GM18511 (cell line): Measurements from ENCODE around the gene CARD14.

Experiments
- ATAC-seq: cut with Tn5 transposase; IDR thresholded peaks from one replicate; pipeline ENCODE4 v1.9.1; 2021; ENCODE audit warnings: mild to moderate bottlenecking, moderate library complexity; ENCODE audit not compliant: unreplicated experiment

Gene CARD14

DNA sequence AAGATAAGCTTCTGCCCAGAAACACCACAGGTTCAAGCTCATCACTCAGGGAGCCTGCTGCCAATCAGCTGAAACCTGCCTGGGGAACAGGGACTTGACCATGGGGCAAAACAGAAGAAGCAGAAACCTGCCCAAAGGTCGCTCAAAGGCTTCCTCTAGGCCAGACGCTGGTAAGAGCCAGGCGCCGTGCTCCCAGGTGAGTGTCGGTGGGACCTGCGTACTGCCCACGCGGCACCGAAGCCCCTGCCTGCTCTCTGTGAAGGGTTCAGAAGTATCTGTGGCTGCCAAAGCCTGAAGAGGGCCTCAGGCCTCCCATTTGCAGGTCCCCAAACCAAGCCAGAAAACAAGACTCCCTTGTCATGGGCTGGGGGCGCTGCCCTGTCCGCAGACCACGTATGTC lies 39.9 kb downstream of the CARD14 start:
- ATAC-seq: no peak

DNA sequence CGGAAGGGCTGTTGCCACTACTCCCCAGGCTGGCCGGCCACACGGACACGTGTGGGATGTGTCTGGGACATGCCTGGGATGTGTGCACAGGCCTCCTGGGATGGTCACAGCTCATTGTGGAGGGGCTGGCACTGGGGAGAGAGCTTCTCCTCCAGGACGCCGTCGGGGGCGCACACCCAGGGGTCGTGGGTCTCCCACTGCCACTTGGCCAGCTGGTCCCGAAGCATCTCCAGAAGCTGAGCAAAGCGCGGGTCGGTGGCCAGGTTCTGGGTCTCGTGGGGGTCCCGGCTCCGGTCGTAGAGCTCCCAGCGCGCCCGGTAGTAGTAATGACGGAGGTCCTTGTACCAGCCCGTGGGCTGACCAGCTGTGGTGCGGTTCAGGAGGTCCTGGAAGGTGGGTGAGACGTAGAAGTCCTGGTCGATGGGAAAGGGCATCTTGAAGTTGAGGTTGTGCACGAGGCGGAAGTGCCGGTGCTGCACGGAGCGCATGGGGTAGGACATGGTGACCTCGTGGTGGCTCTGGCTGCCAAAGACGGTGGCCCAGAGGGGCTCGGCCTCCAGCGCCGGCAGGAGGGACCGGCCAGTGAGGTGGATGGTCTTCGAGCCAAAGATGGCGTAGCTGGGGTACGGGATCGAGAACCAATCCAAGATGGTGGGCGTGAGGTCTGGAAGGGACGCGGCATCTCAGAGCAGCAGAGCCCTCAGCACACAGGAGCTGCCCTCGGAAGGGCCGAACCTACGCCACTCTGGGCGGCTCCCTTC lies 40.7 kb downstream of the CARD14 start:
- ATAC-seq: no peak

DNA sequence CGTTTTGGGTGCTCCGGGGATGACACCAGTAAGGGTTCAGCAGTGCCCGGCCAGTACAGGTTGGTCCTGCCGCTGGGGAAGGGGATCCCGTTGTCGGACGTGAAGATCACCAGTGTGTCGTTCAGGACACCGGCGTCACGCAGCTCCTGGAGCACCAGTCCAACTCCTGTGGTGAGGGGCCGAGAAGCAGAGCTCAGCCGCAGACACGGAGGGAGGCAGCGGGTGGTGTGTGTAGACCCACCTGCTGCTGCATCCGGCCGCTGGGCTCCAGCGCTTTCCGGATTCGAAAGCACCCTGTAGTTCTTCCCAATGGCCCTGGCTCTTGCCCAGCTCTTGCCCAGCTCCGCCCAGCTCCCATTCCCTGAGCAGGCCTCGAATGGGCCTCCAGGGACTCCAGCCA lies 42.3 kb downstream of the CARD14 start:
- ATAC-seq: no peak

DNA sequence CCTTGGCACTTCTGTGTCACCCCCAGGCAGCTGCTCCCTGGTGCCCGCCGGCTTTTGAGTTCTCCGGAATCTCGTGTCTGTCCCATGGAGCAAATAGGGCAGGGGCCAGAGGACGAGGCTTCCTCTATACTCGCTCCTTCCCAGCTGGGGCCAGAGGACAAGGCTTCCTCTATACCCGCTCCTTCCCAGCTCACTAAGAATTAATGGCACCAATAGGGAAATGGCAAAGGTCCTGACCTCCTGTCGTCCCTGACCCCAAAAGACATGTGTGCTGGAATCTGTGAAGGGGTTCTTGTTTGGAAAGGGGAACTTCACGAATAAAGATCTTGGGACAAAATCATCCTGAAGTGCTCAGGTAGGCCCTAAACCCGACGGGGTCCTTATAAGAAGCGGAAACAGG lies 42.7 kb downstream of the CARD14 start:
- ATAC-seq: no peak

DNA sequence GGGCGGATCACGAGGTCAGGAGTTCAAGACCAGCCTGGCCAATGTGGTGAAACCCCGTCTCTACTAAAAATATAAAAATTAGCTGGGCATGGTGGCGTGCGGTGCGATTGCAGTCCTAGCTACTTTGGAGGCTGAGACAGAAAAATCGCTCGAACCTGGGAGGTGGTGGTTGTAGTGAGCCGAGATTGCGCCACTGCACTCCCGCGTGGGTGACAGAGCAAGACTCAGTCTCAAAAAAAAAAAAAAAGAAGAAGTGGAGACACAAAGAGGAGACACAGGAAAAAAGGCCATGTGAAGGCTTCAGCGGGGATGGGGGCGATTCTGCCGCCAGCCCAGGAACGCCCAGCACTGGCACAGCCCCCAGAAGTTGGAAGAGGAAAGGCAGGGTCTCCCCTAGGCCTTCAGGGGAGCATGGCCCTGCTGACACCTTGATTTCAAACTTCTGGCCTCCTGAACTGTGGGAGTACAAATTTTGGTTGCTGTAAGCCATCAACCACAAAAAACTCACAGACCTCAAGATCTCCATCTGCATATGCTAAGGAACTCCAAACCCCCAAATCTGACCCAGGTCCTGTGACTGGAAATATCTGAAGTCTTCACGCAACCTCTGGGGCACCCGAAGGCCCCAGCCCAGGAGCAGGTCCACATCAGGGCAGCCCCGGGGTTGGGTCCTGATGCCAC lies 43.3 kb downstream of the CARD14 start:
- no peak for ATAC-seq

DNA sequence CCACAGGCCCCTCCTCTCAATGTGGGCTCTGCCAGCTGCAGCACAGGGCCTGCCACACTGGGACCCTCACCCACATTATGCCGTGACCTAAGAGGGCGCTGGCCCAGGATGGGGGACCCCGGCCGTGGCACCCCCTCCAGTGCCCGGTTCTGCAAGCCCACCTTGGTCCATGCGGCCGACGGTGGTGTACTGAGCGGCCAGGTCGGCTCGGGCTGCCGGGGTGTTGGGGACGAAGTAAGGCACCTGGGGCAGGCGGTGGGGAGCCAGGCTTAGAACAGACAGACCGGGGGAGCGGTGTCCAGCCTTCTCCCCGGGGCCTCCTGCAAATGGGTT lies 43.8 kb downstream of the CARD14 start:
- ATAC-seq: no peak

DNA sequence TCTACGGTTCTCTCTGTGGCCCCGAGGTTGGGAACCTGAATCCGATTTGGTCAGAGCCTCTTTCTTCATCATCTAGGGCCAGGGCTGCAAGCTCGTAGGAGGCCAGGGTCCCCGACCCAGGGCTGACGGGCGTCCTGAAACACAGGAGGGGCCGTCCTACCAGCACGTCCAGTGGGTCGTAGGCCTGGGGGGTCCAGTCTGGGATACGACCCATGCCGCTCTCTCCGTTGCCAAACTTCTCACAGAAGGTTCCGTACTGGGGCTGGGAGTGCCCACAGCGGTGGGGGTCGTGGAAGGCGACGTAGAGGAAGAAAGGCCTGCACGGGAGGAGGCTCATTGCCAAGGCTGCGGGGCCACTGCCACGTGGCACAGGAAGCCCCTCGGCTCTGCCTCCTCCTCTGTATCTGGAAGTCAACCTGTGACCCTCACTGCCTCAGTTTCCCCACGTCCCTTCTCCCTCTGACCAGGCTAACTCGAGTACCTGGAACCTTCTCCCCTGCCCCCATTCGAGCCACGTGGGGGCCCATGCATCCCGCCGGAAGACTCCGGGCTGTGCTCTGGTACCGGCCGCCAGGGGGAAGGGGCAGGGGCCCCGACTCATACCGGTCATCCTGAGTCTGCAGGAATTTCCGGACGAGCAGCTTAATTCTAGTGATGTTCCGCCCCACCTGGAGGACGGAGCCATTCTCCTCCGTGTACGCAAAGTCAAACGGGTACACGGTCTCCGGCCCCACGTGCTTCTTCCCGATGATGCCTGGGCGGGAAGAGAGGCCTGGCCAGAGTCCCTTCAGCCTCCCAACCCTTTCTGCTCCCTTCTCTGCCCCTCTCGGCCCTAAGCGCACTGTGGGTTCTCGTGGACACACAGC lies 44.4 kb downstream of the CARD14 start:
- ATAC-seq: no peak

DNA sequence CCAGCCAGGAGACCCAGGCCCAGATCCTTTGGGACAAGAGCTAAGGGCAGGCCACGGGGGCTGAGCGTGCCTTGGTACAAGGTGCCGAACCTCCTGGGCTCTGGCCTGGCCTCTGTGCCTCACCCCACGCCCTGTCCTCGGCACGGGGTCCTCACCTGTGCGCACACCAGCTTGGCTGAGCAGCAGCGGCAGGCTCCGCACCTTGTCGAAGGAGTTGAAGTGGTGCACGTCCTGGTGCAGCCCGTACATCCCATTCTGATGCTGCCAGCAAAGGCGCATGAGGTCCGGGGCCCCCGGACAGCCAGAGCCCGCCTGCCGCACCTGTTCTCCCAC lies 45.0 kb downstream of the CARD14 start:
- no peak for ATAC-seq

DNA sequence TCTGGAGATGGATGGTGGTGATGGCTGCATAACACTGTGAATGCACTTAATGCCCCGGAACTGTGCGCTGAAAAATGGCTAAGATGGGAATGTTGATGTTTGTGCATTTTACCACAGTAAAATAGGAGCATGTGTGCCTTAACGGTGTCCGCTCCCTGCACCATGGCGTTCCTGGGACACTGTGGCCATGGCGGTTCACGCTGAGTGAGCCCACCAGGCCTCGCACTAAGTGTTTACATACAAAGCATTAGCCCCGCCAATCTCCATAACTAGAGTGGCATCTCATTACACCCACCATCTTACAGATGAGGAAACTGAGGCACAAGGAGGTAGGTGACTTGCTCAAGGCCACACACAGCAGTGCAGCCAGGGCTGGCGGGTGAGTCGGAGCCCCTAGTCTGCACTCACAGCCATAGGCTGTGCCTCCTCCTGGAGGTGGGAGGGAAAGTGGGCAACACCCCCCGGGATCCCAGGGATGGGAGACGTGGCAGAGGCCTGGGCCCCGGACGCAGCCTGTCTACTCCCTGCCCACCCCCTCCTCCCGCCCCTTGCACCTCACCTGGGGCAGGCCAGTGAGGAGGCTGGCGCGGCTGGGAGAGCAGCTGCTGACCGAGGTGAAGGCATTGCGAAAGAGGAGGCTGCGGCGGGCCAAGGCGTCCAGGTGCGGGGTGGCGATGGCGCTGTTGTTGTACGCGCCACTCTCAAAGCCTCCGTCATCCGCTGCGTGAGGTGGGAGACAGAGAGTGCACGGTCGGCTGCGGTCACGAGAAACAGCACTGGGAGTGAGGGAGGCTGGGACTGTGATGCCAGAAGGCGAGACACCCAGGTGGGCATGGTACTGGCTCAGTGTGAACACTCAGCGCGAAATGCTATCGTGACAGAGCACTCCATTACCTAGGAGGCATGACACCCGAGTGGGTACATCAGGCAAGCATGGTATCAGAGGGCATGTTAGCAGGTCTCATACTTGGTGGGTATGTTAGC lies 46.9 kb downstream of the CARD14 start:
- no peak for ATAC-seq

DNA sequence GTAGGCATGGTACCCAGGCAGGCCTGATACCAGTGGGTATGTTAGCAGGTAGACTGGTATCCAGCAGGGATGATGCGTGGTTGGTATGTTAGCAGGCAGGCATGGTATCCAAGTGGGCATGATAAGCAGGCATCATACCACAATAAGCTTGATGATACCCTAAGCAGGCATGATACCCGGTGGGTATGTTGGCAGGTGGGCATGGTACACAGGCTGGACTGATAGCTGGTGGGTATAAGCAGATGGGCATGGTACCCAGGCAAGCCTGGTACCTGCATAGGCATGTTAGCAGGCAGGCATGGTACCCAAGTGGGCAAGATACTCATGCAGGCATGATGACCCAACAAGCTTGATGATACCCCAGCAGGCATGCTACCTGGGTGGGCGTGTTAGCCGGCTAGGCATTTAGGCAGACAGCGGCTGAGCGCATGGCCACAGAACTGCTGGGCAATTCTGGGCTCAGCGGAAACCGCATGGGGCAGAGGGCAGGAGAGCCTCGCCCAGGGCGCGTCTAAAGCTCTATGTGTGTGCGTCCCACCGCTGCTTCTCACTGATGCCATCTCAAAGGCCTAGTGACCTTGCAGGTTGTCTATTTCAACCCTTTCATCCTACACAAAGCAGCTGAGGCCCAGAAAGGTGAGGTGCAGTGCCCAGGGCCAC lies 48.0 kb downstream of the CARD14 start:
- ATAC-seq: no peak

DNA sequence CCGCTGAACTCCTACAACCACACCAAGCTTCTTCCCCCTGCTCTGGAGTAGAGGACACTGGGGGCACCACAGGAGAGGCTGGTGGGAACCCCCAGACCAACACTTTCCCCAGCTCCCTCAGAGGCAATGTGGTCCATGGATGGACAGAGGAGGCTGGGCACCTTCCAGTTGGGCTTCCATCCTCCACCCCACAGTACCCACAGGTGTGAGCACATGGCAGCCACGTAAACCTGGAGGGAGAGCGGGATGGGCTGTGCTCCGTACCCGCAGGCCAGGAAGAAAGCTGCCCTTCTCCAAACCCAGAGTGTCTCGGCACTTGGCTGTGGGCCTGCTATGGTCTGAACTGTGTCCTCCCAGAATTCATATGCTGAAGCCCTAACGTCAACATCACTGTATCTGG lies 48.6 kb downstream of the CARD14 start:
- no peak for ATAC-seq

DNA sequence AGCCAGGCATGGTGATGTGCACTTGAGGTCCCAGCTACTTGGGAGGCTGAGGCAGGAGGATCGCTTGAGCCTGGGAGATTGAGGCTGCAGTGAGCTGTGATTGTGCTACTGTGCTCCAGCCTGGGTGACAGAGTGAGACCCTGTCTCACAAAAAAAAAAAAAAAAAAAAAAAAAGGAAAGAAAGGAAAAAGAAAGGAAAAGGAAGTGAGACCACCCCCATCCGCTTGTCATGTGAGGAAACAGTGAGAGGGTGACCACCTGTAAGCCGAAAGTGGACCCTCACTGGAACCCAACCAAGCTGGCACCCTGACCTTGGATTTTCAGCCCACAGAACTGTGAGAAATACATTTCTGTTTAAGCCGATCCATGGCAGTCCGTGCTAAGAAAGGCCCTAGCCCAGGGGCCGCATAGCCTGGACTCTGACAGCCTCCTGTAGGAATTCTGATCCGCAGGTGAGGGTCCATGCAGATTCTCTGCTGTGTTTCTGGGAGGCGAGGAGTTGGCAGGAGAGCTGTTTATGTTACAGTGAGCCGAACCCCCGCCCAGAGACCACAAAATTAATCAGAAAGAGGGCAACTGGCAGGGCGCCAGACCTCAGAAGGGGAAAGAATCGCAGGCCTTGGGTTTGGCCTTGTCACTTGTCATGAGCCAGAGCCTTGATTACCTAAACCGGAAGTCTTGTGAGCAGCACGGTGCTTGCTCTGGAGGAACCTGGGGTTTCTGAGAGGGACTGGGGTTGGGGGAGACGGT lies 49.4 kb downstream of the CARD14 start:
- ATAC-seq: peak; percentile 73

DNA sequence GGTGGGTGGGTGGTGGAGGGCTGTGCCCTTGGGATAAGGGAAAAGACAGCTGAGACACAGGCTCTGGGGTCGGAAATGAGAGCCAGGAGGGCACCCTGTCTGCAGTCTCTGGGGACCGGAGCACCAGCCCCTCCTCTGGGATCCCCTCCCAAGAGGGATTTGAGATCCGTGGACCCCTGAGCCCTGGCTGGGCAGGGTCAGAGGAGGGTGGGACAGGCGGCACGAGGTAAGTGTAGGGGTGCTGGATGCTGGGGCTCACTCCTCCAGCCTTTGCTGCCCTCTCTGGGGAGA lies 49.9 kb downstream of the CARD14 start:
- peak; percentile 40 for ATAC-seq

DNA sequence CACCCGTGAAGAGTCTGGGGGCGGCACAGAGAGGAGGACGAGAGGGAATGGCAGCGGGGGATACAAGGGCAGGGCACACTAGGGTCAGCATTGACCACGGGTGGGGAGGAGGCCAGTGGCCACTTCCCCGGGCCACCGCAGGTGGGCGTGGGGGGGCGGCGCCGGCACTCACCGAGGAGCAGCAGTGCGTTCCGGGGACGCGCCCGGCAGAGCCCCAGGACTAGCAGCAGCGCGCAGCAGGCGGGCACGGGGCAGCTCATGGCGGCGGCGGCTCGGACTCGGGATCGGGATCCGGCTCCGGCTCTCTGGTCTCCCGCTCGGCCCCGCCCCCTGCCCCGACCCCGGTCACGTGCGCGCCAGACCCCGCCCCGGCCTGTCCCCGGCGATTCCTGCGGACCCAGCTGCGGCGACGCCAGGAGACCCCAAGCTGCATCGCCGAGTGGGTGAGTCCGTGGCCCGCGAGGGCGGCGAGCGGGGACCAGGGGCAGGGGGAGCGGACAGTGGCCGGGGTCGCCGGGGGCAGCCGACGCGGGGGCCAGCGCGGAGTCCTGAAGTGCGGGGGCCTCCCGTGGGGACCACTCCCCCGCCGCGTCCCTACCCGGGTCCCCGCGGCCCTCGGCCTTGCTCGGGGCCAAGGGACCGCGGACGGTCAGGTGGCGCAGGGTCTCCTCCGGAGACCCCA lies 50.4 kb downstream of the CARD14 start, which contains the start of the genes SGSH and SLC26A11:
SGSH (minus strand) TSS at position 280 of the 682 bp plus-strand sequence; CDS start at position 260, 20 bp downstream.
SLC26A11 (plus strand) TSS at position 374 of the 682 bp plus-strand sequence. CDS start 1,134 bp downstream, outside the sequence.
- peak; percentile 49 for ATAC-seq

DNA sequence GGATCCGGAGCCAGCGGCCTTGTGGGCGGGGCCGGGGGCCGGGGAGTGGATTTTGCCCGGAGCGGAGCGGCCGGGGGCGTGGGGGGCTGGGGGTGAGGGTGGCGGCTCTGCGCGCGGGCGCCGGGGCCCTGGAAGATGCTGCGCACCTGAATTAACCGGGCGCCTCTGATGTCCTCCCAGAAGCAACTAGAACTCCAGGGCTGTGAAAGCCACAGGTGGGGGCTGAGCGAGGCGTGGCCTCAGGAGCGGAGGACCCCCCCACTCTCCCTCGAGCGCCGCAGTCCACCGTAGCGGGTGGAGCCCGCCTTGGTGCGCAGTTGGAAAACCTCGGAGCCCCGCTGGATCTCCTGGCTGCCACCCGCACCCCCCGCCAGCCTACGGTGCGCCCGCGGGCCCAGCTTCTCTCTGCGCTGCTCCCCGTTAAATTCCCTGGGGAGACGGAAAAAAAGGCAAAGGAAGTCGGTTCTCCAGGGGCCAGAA lies 50.9 kb downstream of the CARD14 start:
- no peak for ATAC-seq

DNA sequence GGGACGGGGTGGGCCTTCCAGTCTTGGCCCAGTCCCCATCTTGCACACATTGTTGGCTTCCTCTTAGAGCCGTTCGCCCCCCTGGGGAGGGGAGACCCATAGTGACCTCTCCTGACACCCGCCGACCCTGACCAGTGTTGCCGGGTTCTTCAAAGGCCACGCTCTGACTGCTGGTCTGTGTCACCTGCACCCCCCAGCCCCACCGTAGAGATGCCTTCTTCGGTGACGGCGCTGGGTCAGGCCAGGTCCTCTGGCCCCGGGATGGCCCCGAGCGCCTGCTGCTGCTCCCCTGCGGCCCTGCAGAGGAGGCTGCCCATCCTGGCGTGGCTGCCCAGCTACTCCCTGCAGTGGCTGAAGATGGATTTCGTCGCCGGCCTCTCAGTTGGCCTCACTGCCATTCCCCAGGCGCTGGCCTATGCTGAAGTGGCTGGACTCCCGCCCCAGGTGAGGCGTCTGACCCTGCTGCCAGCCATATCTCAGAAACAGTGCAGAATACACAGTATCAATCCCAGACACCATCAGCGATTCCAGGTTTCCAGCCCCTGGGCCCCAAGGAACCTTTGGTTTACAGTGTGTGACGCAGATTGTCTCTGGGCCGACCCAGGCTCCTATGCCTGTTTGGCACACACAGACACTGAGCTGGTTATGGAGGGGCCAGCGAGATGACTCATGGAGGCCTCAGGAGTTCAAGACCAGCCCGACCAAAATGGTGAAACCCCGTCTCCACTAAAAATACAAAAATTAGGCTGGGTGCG lies 51.7 kb downstream of the CARD14 start:
- ATAC-seq: no peak

DNA sequence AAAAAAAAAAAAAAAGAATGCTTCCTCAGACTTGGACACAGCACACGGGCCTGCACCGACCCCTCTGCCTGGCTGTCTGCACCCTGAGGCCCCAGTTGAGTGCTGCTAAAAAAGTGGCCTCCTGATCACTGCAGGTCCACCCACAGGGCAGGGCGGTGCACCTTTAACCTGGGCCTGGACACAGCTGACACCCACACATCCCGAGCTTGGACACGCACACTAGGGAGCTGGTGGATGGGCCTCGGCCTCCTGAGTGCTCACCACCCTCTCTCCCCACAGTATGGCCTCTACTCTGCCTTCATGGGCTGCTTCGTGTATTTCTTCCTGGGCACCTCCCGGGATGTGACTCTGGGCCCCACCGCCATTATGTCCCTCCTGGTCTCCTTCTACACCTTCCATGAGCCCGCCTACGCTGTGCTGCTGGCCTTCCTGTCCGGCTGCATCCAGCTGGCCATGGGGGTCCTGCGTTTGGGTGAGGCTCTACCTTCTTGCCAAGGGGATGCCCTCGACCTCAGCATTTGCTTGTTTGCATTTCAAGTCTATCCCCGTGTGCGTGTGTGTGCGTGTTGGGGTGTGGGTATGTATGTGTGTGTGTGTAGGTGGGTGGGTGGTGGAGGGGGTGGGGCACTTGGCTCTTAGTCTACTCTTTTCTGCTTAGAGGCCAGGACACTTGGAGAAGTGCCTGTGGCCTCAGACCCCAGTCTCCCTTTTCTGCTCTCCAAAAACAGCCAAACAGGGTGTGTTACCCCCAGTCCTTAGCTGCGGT lies 52.7 kb downstream of the CARD14 start:
- no peak for ATAC-seq
